Gastroesophageal sphincter (tissue), 3 donors: ENCODE measurements around the gene PDZRN4.

Experiments used
- CTCF ChIP-seq, 4 experiments: fragments of 200-600 bp in 2 of 4; fragments of 450-650 bp in 2 of 4; sonication (generic) in 1 of 4; IDR thresholded peaks; one replicate each; pipeline ENCODE4 v1.5.1; 2017 to 2019; ENCODE audit warnings: antibody characterized with exemption in 4 of 4, mild to moderate bottlenecking in 2 of 4, moderate library complexity in 2 of 4
- EP300 ChIP-seq: sonication (generic); formaldehyde crosslinking; IDR thresholded peaks from one replicate; pipeline ENCODE4 v1.6.1; 2017; ENCODE audit warnings: antibody characterized with exemption, mild to moderate bottlenecking

- TF ChIP-seq CTCF (IDR thresholded peaks at IDR 0.05) (no peak), EP300 (no peak)
Observed at GRCh38 chr12:41438854-41439541, 250.9 kb downstream of the PDZRN4 start.
